Measurements from ENCODE around the gene PHOSPHO1.
A peak's percentile ranks its signal among the peaks of the same experiment; 100 is the strongest.

Gene PHOSPHO1

DNA sequence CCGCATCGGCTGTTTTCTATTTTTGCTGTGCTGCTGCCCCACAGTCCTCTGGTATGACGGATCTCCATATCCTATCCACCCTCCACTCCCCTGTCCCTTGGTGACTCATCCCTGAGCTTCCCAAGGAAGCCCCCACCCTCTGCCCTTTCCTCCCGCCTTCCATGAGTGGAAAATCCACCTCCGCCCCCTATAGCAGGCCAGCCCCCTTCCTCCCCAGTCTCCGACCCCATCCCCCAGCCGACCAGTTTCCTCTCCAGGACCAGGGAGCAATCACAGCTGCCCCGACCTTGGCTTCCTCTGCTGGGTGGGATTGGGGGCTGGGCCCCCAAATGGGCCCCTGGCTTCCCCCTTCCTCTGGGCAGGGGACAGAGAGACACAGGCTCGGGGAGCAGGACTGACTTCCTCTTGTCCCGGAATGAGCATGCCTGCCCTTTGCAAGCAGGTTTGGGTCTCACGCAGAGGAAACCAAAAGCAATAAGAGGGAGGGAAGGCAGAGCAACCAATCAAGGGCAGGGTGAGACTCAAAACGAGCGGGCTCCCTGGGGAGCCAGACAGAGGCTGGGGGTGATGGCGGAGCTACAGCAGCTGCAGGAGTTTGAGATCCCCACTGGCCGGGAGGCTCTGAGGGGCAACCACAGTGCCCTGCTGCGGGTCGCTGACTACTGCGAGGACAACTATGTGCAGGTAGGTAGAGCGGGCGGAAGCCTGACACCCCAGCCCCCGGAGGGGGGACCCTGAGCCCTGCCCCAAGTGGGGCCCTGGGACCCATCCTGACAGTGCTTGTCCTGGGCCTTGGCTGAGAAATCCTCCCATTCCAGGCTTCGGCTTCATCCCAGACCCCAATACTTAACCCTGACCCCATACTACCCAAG, 20.2 kb downstream of the PHOSPHO1 start, which contains the start of the genes ABI3 and GNGT2:
Gene ABI3, plus strand, starts transcription at position 550 of the 872 bp plus-strand sequence. Its CDS starts 18 bp downstream, at position 568.
Gene GNGT2, minus strand, starts transcription at position 417 of the 872 bp plus-strand sequence. CDS start 3,152 bp downstream, outside the sequence.
- Histone ChIP-seq H3K36me3 (ENCODE audit: control insufficient read depth in 2 of 2, insufficient read depth in 1 of 2, low read length in 2 of 2) (no peaks in the 10 kb centered on the region), H3K4me1 (ENCODE audit: control insufficient read depth, insufficient read depth, low read length) (no peaks in the 10 kb centered on the region), H3K4me3 (ENCODE audit: low read depth, low read length) (no peak within 1 kb of the TSS), H3K9me3 (ENCODE audit: control insufficient read depth, insufficient read depth, low read depth, low read length) (no peaks in the 10 kb centered on the region), H3K27ac (ENCODE audit: extremely low read depth, low read depth, low read length) (no peak within 1 kb of the TSS)
- CTCF ChIA-PET = interaction anchor here (0.6 to 4.4 kb wide), 2 partner anchors 17 to 31 kb away, joined by 3 to 28 read pairs; no protein-coding TSS in a partner anchor
- POLR2A ChIA-PET = interaction anchor here (0.8 kb wide), 1 partner anchor 214 kb away, joined by 3 read pairs; no protein-coding TSS in a partner anchor
- TF ChIP-seq ZNF837 (tag by site-specific recombination; IDR thresholded peaks at IDR 0.05) = no peak
- peak; percentile 25; the same call in 1 of the 2 replicates for TF ChIP-seq ZIC2 (tag by site-specific recombination; IDR thresholded peaks at IDR 0.05)
- TF ChIP-seq, protein P1, sequence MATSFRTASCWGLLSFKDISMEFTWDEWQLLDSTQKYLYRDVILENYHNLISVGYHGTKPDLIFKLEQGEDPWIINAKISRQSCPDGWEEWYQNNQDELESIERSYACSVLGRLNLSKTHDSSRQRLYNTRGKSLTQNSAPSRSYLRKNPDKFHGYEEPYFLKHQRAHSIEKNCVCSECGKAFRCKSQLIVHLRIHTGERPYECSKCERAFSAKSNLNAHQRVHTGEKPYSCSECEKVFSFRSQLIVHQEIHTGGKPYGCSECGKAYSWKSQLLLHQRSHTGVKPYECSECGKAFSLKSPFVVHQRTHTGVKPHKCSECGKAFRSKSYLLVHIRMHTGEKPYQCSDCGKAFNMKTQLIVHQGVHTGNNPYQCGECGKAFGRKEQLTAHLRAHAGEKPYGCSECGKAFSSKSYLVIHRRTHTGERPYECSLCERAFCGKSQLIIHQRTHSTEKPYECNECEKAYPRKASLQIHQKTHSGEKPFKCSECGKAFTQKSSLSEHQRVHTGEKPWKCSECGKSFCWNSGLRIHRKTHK (tag by site-specific recombination; IDR thresholded peaks at IDR 0.05) = no peak

- ChIA-PET CTCF (interaction anchor here (0.7 to 4.4 kb wide), 4 partner anchors 13 to 236 kb away, joined by 3 to 28 read pairs (median 8); no protein-coding TSS in a partner anchor), POLR2A (interaction anchor here (1.0 to 1.2 kb wide), 2 partner anchors 16 to 26 kb away, joined by 4 to 5 read pairs; no protein-coding TSS in a partner anchor)
- Histone ChIP-seq H3K27ac (ENCODE audit: extremely low read depth, low read depth, low read length) (no peak overlapping the region), H3K9me3 (ENCODE audit: control insufficient read depth, insufficient read depth, low read depth, low read length) (no peaks in the 10 kb centered on the region), H3K4me3 (ENCODE audit: low read depth, low read length) (no peak overlapping the region), H3K36me3 (ENCODE audit: control insufficient read depth in 2 of 2, insufficient read depth in 1 of 2, low read length in 2 of 2) (no peaks in the 10 kb centered on the region), H3K4me1 (ENCODE audit: control insufficient read depth, insufficient read depth, low read length) (no peaks in the 10 kb centered on the region)
- no peak for TF ChIP-seq ZNF837 (tag by site-specific recombination; IDR thresholded peaks at IDR 0.05)
These were observed 21.5 kb downstream of the PHOSPHO1 start for GRCh38 chr17:49209061-49209571.

DNA sequence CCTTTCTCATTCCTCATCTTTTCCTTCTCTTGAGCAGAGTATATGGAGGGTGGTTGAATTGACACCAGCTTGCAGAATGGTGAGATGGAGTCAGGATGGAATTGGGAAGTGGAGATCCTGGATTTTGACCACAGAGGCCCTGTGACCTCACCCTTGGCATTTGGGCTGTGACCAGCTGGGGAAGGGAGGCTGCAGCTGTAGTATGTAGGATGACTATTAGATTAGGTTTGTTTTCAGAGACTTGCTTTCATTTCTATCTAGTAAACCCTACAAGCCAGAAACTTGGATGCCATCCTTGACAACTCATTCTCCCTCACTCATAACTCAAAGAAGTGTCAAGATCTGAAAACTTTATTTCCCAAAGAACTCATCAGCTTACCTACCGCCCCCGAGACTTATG, 26.1 kb downstream of the PHOSPHO1 start:
- CTCF ChIA-PET = interaction anchor here (0.8 to 1.7 kb wide), 3 partner anchors 11 to 23 kb away, joined by 3 to 8 read pairs (median 3); no protein-coding TSS in a partner anchor
- POLR2A ChIA-PET = interaction anchor here (0.7 kb wide), 1 partner anchor 12 kb away, joined by 3 read pairs; no protein-coding TSS in a partner anchor
- Histone ChIP-seq H3K4me1 (ENCODE audit: control insufficient read depth, insufficient read depth, low read length) (no peaks in the 10 kb centered on the region), H3K27ac (ENCODE audit: extremely low read depth, low read depth, low read length) (no peak overlapping the region), H3K36me3 (ENCODE audit: control insufficient read depth in 2 of 2, insufficient read depth in 1 of 2, low read length in 2 of 2) (no peaks in the 10 kb centered on the region), H3K9me3 (ENCODE audit: control insufficient read depth, insufficient read depth, low read depth, low read length) (no peaks in the 10 kb centered on the region), H3K4me3 (ENCODE audit: low read depth, low read length) (no peak overlapping the region)
- TF ChIP-seq ZNF2 (tag by site-specific recombination; IDR thresholded peaks at IDR 0.05) (no peak), ZFP69B (tag by site-specific recombination; IDR thresholded peaks at IDR 0.05) (no peak), ZNF114 (tag by site-specific recombination; IDR thresholded peaks at IDR 0.05) (no peak), HOXD13 (CRISPR knock-in tag; IDR thresholded peaks at IDR 0.05; ENCODE audit: borderline replicate concordance) (no peak), ZNF600 (tag by site-specific recombination; IDR thresholded peaks at IDR 0.05) (no peak), ZNF157 (tag by site-specific recombination; IDR thresholded peaks at IDR 0.05) (no peak), ZNF660 (tag by site-specific recombination; IDR thresholded peaks at IDR 0.05) (no peak), ZNF350 (tag by site-specific recombination; IDR thresholded peaks at IDR 0.05) (no peak), ZNF623 (tag by site-specific recombination; IDR thresholded peaks at IDR 0.05) (no peak), SALL2 (tag by site-specific recombination; IDR thresholded peaks at IDR 0.05; ENCODE audit: borderline replicate concordance) (no peak), ZFP3 (tag by site-specific recombination; IDR thresholded peaks at IDR 0.05; ENCODE audit: low read depth) (no peak), ZNF776 (tag by site-specific recombination; IDR thresholded peaks at IDR 0.05; ENCODE audit: borderline replicate concordance) (no peak), GLI2 (tag by site-specific recombination; IDR thresholded peaks at IDR 0.05; ENCODE audit: borderline replicate concordance, low read depth) (no peak), ZNF341 (tag by site-specific recombination; IDR thresholded peaks at IDR 0.05; ENCODE audit: low read depth) (no peak), ZNF221 (tag by site-specific recombination; IDR thresholded peaks at IDR 0.05; ENCODE audit: borderline replicate concordance) (no peak), ZNF146 (tag by site-specific recombination; IDR thresholded peaks at IDR 0.05) (no peak), KLF17 (tag by site-specific recombination; IDR thresholded peaks at IDR 0.05) (no peak), ELK4 (IDR thresholded peaks at IDR 0.05; ENCODE audit: borderline replicate concordance, low read depth, low read length) (no peak)

All from HEK293 (cell line).